Keratinocyte (primary cell): ENCODE results near the gene DOK6.

Source experiments
- EZH2 ChIP-seq: IDR thresholded peaks from one replicate; pipeline ENCODE4 v1.6.1; 2012; ENCODE audit warnings: inconsistent platforms, mild to moderate bottlenecking, low read length, moderate library complexity
- TF ChIP-seq, protein P1 (sequence below), 3 experiments: IDR thresholded peaks in 1 of 3; conservative IDR thresholded peaks in 1 of 3; optimal IDR thresholded peaks in 1 of 3; 2 replicates in 2 of 3; 3 replicates in 1 of 3; pipeline versions ENCODE3 to v1.5.1; 2011; ENCODE audit warnings: low read length in 3 of 3, mild to moderate bottlenecking in 3 of 3, moderate library complexity in 2 of 3, control low read depth in 1 of 3, inconsistent platforms in 1 of 3; ENCODE audit not compliant: insufficient read depth in 2 of 3; ENCODE audit errors: extremely low read depth in 1 of 3

DNA sequence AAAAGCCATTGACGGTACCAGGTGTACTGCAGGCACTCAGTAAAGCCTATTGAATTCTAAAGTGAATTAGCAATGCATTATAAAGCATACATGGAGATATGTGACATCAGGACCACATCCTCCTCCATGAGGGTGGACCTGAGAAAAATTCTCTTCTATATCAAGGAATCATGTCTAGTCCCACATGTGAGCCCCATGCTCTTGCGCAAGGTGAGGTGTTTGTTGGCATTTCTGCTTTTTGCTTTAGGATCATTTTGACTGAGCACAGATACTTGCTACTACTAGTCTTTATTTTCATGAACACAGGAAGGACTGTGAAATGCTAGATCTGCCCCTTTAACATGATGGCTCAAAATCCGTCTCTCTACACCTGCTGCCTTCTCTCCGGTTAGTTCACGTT is 363.1 kb downstream of the DOK6 start:
- TF ChIP-seq, protein P1, sequence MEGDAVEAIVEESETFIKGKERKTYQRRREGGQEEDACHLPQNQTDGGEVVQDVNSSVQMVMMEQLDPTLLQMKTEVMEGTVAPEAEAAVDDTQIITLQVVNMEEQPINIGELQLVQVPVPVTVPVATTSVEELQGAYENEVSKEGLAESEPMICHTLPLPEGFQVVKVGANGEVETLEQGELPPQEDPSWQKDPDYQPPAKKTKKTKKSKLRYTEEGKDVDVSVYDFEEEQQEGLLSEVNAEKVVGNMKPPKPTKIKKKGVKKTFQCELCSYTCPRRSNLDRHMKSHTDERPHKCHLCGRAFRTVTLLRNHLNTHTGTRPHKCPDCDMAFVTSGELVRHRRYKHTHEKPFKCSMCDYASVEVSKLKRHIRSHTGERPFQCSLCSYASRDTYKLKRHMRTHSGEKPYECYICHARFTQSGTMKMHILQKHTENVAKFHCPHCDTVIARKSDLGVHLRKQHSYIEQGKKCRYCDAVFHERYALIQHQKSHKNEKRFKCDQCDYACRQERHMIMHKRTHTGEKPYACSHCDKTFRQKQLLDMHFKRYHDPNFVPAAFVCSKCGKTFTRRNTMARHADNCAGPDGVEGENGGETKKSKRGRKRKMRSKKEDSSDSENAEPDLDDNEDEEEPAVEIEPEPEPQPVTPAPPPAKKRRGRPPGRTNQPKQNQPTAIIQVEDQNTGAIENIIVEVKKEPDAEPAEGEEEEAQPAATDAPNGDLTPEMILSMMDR (optimal IDR thresholded peaks at IDR 0.05 in 1 of 3, IDR thresholded peaks at IDR 0.05 in 1 of 3, conservative IDR thresholded peaks at IDR 0.05 in 1 of 3; ENCODE audit: extremely low read depth in 1 of 3, insufficient read depth in 2 of 3, low read length in 3 of 3): no peak
- TF ChIP-seq EZH2: no peak
